Measurements from ENCODE around the gene SLC4A4.
"Not testable (repeated sequence)": the region's sequence is repeated elsewhere in the genome, so short reads cannot be mapped to it uniquely, and the experiment has no call there.

The SLC4A4 gene

GRCh38 chr4:71361476-71361875, 22.7 kb downstream of the SLC4A4 start:
- no peak for DNase-seq

- DNase-seq: no peak
These were observed 27.9 kb downstream of the SLC4A4 start for GRCh38 chr4:71366766-71367165.

- no peak for DNase-seq
These were observed 28.7 kb downstream of the SLC4A4 start for GRCh38 chr4:71367546-71367945.

- no peak for DNase-seq
These were observed 30.1 kb downstream of the SLC4A4 start for GRCh38 chr4:71368906-71369305.

- no peak for DNase-seq
These were observed 30.7 kb downstream of the SLC4A4 start for GRCh38 chr4:71369536-71369935.

GRCh38 chr4:71375494-71375893, 36.7 kb downstream of the SLC4A4 start:
- DNase-seq: no peak

- DNase-seq: no peak
These were observed 38.7 kb downstream of the SLC4A4 start for GRCh38 chr4:71377561-71377960.

- DNase-seq: no peak
These were observed 40.3 kb downstream of the SLC4A4 start for GRCh38 chr4:71379126-71379525.

- DNase-seq: no peak
These were observed 42.0 kb downstream of the SLC4A4 start for GRCh38 chr4:71380788-71381187.

GRCh38 chr4:71382125-71382899, 43.5 kb downstream of the SLC4A4 start:
- no peak for DNase-seq

GRCh38 chr4:71382900-71383560, 44.2 kb downstream of the SLC4A4 start:
- no peak for DNase-seq

GRCh38 chr4:71383984-71384383, 45.2 kb downstream of the SLC4A4 start:
- DNase-seq: no peak

GRCh38 chr4:71389149-71389827, 50.5 kb downstream of the SLC4A4 start:
- DNase-seq: no peak

GRCh38 chr4:71392109-71392508, 53.3 kb downstream of the SLC4A4 start:
- DNase-seq: no peak

GRCh38 chr4:71396382-71396781, 57.6 kb downstream of the SLC4A4 start:
- DNase-seq: no peak

- DNase-seq: no peak
These were observed 62.0 kb downstream of the SLC4A4 start for GRCh38 chr4:71400810-71401209.

- no peak for DNase-seq
These were observed 63.8 kb downstream of the SLC4A4 start for GRCh38 chr4:71402616-71403015.

- no peak for DNase-seq
These were observed 65.2 kb downstream of the SLC4A4 start for GRCh38 chr4:71404049-71404448.

GRCh38 chr4:71405791-71406190, 67.0 kb downstream of the SLC4A4 start:
- DNase-seq: no peak

- no peak for DNase-seq
These were observed 67.7 kb downstream of the SLC4A4 start for GRCh38 chr4:71406459-71406963.

- not testable (repeated sequence) for DNase-seq
These were observed 70.1 kb downstream of the SLC4A4 start for GRCh38 chr4:71408961-71409360.

GRCh38 chr4:71411981-71412380, 73.2 kb downstream of the SLC4A4 start:
- no peak for DNase-seq

- DNase-seq: no peak
These were observed 76.7 kb downstream of the SLC4A4 start for GRCh38 chr4:71415491-71415890.

GRCh38 chr4:71417150-71417549, 78.3 kb downstream of the SLC4A4 start:
- no peak for DNase-seq

Data from activated CD4-positive, alpha-beta T cell treated with anti-CD3 and anti-CD28 coated beads, Interleukin-2, amount 50 U/mL, for 48 hours (primary cell).